ENCODE measurements around the gene ZNF609. TPM values are rescaled to one million over a fixed set of nuclear protein-coding genes. Genes with fewer than 3 reads are reported as not detected.

The ZNF609 gene
- total and polyA plus RNA-seq, 2 of the 13 experiments (the other 11 are each of a cell fraction or from before 2014, with no cell fraction given) = 8.9 to 9.9 TPM

- POLR2A ChIA-PET = no interaction called here
- TF ChIP-seq ZNF264 (CRISPR knock-in tag; IDR thresholded peaks at IDR 0.05) (no peak), TRIM24 (CRISPR knock-in tag; IDR thresholded peaks at IDR 0.05) (no peak)
- 74% methylated on average over 5 of the region's 5 CpGs for WGBS (ENCODE audit: low lambda C conversion rate)
- ATAC-seq (no peak), DNase-seq (ENCODE audit: low spot score) (no peak), FAIRE-seq (no peak)
- no peaks in the 10 kb centered on the region; a peak in 1 of 5 replicates for H3K27me3 ChIP-seq (ENCODE audit: control insufficient read depth in 1 of 2, insufficient read depth in 2 of 2, low read length in 2 of 2)
- no peak overlapping the region for H2AFZ ChIP-seq (ENCODE audit: low read length)
- peak overlapping the region; percentile 82; the same call in 1 of the 2 replicates for H3K9ac ChIP-seq (ENCODE audit: insufficient read depth, low read depth, low read length)
- intact Hi-C loops (cut with micrococcal nuclease; ENCODE audit: unreplicated experiment) = no loop called here
- peak overlapping the region; percentile 84 to 92 (median 88) for H3K4me3 ChIP-seq (replicated peaks in 1 of 3; ENCODE audit: insufficient read depth in 1 of 3, low read depth in 2 of 3, low read length in 3 of 3)
- no peak overlapping the region for H3K27ac ChIP-seq (ENCODE audit: extremely low read length, insufficient read depth, low read length)
- H3K36me3 ChIP-seq (replicated peaks in 1 of 2; ENCODE audit: control insufficient read depth in 1 of 2, insufficient read depth in 2 of 2, low read length in 2 of 2) = no peaks in the 10 kb centered on the region
- H3K9me3 ChIP-seq (ENCODE audit: low read length) = no peaks in the 10 kb centered on the region
- in situ Hi-C loops (cut with HindIII; ENCODE audit: extremely low pct_ligation_motif_present, low pct_unique_long_range_greater_than_20kb) = no loop called here
- H3K4me2 ChIP-seq (ENCODE audit: low read depth, low read length) = peak overlapping the region; percentile 72
- peaks cover 75% of the 10 kb centered on the region for H3K4me1 ChIP-seq (ENCODE audit: insufficient read depth, low read length)
- peaks cover 36% of the 10 kb centered on the region for H3K79me2 ChIP-seq (ENCODE audit: insufficient read depth, low read length)
- TSS peak; percentile 47 for BruUV-seq (replicated peaks)
- CTCF ChIA-PET (ENCODE audit: low intra/inter-chr PET ratio, low total read pairs) = no interaction called here
- H4K20me1 ChIP-seq (ENCODE audit: insufficient read depth, low read length) = peaks cover 8% of the 10 kb centered on the region
Observed at GRCh38 chr15:64701482-64702184, 241.3 kb downstream of the ZNF609 start.

- BruUV-seq (replicated peaks) = no TSS peak
- FAIRE-seq (peak; percentile 12), ATAC-seq (peak; percentile 93), DNase-seq (ENCODE audit: low spot score) (peak; percentile 87)
- POLR2A ChIA-PET = interaction anchor here (0.6 to 1.2 kb wide), 3 partner anchors 10 to 52 kb away, joined by 3 to 6 read pairs (median 4); no protein-coding TSS in a partner anchor
- intact Hi-C loops (cut with micrococcal nuclease; ENCODE audit: unreplicated experiment) = no loop called here
- 7% methylated on average over 17 of the region's 62 CpGs for WGBS (ENCODE audit: low lambda C conversion rate)
- Histone ChIP-seq H2AFZ (ENCODE audit: low read length) (peak overlapping the region; percentile 39), H3K9me3 (ENCODE audit: low read length) (no peaks in the 10 kb centered on the region), H3K79me2 (ENCODE audit: insufficient read depth, low read length) (peaks cover 34% of the 10 kb centered on the region), H3K4me3 (replicated peaks in 1 of 3; ENCODE audit: insufficient read depth in 1 of 3, low read depth in 2 of 3, low read length in 3 of 3) (peak overlapping the region; percentile 84 to 92 (median 88)), H3K36me3 (replicated peaks in 1 of 2; ENCODE audit: control insufficient read depth in 1 of 2, insufficient read depth in 2 of 2, low read length in 2 of 2) (no peaks in the 10 kb centered on the region), H3K9ac (ENCODE audit: insufficient read depth, low read depth, low read length) (peak overlapping the region; percentile 82), H3K4me2 (ENCODE audit: low read depth, low read length) (peak overlapping the region; percentile 77), H3K4me1 (ENCODE audit: insufficient read depth, low read length) (peaks cover 82% of the 10 kb centered on the region), H3K27me3 (ENCODE audit: control insufficient read depth in 1 of 2, insufficient read depth in 2 of 2, low read length in 2 of 2) (no peaks in the 10 kb centered on the region; a peak in 1 of 5 replicates), H4K20me1 (ENCODE audit: insufficient read depth, low read length) (peaks cover 8% of the 10 kb centered on the region), H3K27ac (ENCODE audit: extremely low read length, insufficient read depth, low read length) (peak overlapping the region; percentile 73)
- in situ Hi-C loops (cut with HindIII; ENCODE audit: extremely low pct_ligation_motif_present, low pct_unique_long_range_greater_than_20kb) = no loop called here
- CTCF ChIA-PET (ENCODE audit: low intra/inter-chr PET ratio, low total read pairs) = no interaction called here
- TF ChIP-seq ZNF136 (CRISPR knock-in tag; IDR thresholded peaks at IDR 0.05; ENCODE audit: low read depth) (0 out of 2 replicates have a peak, but pooled peaks have one; percentile 64), SMARCC2 (IDR thresholded peaks at IDR 0.05) (no peak), TOE1 (CRISPR knock-in tag; IDR thresholded peaks at IDR 0.05) (no peak; the same call in 1 of the 2 replicates), GATAD2A (CRISPR knock-in tag; IDR thresholded peaks at IDR 0.05) (peak; percentile 31; the same call in 1 of the 2 replicates), ZNF747 (CRISPR knock-in tag; IDR thresholded peaks at IDR 0.05; ENCODE audit: borderline replicate concordance) (no peak), RBM39 (IDR thresholded peaks at IDR 0.05; ENCODE audit: low read depth, low read length, poor library complexity, severe bottlenecking) (peak; percentile 39), EP300 (IDR thresholded peaks at IDR 0.05; ENCODE audit: low read depth in 2 of 2, low read length in 2 of 2) (no peak; a peak in 1 of 4 replicates), EP300 (CRISPR knock-in tag; IDR thresholded peaks at IDR 0.05; ENCODE audit: borderline replicate concordance) (no peak), MEF2D (CRISPR knock-in tag; IDR thresholded peaks at IDR 0.05) (no peak), DDIT3 (CRISPR knock-in tag; IDR thresholded peaks at IDR 0.05) (no peak), SPEN (CRISPR knock-in tag; IDR thresholded peaks at IDR 0.05; ENCODE audit: low read depth) (peak; percentile 44), ATF2 (CRISPR knock-in tag; IDR thresholded peaks at IDR 0.05) (peak; percentile 20; the same call in 1 of the 2 replicates)
Observed at GRCh38 chr15:64702816-64703631, 242.6 kb downstream of the ZNF609 start.
